HUES6 (cell line): Measurements from ENCODE around the gene WASHC2C.
"Not testable (repeated sequence)": the region's sequence is repeated elsewhere in the genome, so short reads cannot be mapped to it uniquely, and the experiment has no call there.

Source experiments
- H3K27ac ChIP-seq: 2 replicates; pipeline ENCODE4 v1.7.0; 2013; ENCODE audit warnings: low read depth, mild to moderate bottlenecking, low read length, inconsistent platforms
- H3K27me3 ChIP-seq: 2 replicates; pipeline ENCODE4 v1.6.1; 2013; ENCODE audit warnings: low read length; ENCODE audit not compliant: control insufficient read depth, insufficient read depth
- H3K36me3 ChIP-seq: 2 replicates; pipeline ENCODE4 v1.6.1; 2013; ENCODE audit warnings: low read length; ENCODE audit not compliant: control insufficient read depth, insufficient read depth
- H3K4me1 ChIP-seq: 2 replicates; pipeline ENCODE4 v1.6.1; 2013; ENCODE audit warnings: low read length; ENCODE audit not compliant: control insufficient read depth, insufficient read depth
- H3K4me3 ChIP-seq: 2 replicates; pipeline ENCODE4 v1.5.1; 2013; ENCODE audit warnings: low read depth, low read length
- H3K9ac ChIP-seq: one replicate; pipeline ENCODE4 v1.6.1; 2013; ENCODE audit warnings: mild to moderate bottlenecking, low read length
- H3K9me3 ChIP-seq: 2 replicates; pipeline ENCODE4 v1.6.1; 2013; ENCODE audit warnings: low read depth, low read length; ENCODE audit not compliant: control insufficient read depth, insufficient read depth

WASHC2C gene

DNA sequence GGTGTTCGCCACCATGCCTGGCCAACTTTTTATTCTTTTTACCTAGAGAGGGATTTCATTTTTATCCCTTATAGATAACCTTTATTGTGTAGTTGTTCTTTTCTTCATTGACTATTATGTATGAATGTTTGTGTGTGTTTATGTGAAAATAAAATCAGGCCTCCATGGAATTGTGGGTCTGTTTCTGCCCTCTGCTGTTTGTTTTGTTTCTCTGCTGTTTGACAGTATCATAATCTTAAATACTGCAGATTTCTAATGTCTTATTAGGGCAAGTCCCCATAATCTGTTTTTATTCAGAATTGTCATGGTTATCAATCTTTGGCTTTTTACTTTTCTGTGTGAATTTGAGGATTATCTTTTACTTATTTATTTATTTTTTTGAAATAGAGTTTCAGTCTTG lies 7.8 kb downstream of the WASHC2C start:
- H3K4me3 ChIP-seq, H3K9me3 ChIP-seq, H3K27me3 ChIP-seq, H3K36me3 ChIP-seq, H3K27ac ChIP-seq, H3K9ac ChIP-seq, H3K4me1 ChIP-seq: not testable (repeated sequence)

DNA sequence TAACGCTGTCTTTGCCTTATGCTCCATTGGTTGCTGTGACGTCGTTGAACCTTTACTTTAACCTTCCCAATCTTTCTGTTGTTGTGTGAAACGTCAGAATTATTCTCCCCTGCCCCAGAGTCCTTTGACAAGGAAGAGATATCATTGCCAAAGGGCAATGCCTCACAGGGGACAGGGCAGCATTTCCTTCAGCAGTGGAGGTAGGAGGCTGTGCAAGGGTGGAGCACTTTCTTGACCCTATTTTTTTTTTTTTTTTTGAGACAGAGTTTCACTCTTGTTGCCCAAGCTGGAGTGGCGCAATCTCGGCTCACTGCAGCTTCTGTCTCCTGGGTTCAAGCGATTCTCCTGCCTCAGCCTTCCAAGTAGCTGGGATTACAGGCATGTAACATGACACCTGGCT lies 14.5 kb downstream of the WASHC2C start:
- not testable (repeated sequence) for H3K4me1 ChIP-seq, H3K27ac ChIP-seq, H3K9ac ChIP-seq, H3K36me3 ChIP-seq, H3K4me3 ChIP-seq, H3K9me3 ChIP-seq, H3K27me3 ChIP-seq

DNA sequence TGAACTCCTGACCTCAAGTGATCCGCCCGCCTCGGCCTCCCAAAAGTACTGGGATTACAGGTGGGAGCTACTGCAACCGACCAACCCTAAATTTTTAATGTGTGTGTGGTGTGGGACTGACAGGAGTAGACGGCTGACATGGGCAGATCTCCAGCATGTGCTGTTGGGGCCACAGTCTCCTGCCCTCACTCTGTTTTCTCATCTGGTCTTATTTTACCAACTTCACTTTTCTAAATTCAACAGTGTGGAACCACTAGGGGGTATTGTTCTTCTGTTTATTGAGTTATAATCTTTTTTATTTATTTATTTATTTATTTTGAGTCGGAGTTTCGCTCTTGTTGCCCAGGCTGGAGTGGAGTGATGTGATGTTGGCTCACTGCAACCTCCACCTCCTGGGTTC lies 14.9 kb downstream of the WASHC2C start:
- H3K9me3 ChIP-seq, H3K36me3 ChIP-seq, H3K27me3 ChIP-seq, H3K4me3 ChIP-seq, H3K9ac ChIP-seq, H3K27ac ChIP-seq, H3K4me1 ChIP-seq: not testable (repeated sequence)

DNA sequence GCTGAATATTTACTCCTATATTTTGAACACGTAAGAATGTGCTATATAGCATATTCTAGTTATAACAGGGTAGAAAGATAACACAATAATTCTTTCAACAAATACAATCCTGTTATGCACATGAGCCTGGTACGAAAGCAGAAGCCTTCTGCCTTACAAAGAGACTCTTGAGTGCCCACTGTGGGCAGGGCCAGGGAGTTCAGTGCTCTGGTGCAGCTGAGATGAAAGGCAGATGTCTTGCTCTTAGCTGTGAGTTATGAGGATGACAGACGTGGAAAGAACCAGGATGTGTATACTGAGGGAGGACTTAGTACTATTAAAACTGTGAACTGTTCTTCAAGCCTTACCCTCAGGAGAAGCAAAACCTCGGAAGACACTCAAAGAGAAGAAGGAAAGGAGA lies 24.1 kb downstream of the WASHC2C start:
- not testable (repeated sequence) for H3K27me3 ChIP-seq, H3K36me3 ChIP-seq, H3K9ac ChIP-seq, H3K27ac ChIP-seq, H3K4me1 ChIP-seq, H3K9me3 ChIP-seq, H3K4me3 ChIP-seq

DNA sequence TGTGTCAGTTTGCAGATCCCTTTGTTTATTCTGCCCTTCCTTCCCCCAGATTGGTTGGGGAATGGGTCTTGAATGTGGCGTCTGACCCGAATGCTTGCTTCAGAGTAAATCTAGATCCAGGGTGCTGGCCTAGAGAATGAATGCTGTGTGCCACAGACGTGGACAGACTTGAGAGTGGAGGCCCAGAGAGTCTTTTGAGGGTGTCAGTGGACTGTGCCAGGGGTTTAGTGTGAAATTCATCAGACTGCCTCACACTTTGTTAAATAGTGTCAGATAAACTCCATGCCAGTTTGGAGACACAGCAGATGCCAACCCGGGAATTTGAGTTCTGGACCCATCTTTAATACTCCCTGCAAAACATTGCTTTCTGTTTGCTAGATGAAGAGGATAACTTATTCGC lies 25.1 kb downstream of the WASHC2C start:
- not testable (repeated sequence) for H3K36me3 ChIP-seq, H3K9ac ChIP-seq, H3K4me3 ChIP-seq, H3K9me3 ChIP-seq, H3K27ac ChIP-seq, H3K27me3 ChIP-seq, H3K4me1 ChIP-seq

DNA sequence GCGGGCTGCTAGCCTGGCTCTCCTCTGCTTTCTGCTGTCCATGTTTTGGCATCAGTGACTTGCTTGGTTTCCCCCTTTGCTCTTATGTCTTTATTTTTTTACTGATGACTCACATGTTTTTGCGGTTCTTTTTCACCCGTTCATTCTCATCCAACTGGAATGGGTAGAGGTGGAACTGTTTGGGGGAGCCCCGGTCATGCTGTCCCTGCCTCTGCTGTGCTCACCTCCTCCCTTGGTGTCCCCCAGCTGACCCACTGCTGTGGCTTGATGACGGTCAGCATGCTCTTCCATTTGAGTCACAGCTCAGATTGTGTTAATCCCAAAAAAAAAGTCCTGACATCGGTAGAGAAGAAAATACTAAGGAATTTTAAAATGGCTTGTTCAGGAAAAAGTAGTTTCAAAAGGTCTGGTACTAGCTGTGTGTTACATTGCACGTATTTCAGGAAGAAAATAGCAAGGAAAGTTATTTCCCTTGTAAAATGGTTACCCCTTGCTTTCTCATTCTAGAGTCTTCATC lies 27.0 kb downstream of the WASHC2C start:
- not testable (repeated sequence) for H3K9me3 ChIP-seq, H3K4me1 ChIP-seq, H3K27ac ChIP-seq, H3K9ac ChIP-seq, H3K27me3 ChIP-seq, H3K4me3 ChIP-seq, H3K36me3 ChIP-seq

DNA sequence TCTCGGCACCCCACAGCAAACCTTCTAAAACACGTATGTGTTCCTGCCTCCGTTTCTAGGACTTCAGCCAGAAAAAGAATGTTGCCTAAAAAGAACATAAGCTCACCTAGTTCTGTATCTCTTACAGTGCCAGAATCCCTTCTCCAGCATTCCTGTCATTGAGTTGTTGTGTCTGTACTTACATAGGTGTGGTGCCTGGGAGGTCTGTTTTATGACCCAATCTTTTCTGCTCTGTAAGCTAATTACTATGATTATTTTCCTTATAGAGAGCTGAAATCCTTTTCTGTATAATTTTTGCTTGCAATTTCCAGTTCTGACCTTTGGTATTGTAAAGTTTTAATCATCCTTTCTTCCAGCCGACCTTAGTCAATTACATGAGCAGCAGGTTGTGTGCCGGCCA lies 28.0 kb downstream of the WASHC2C start:
- not testable (repeated sequence) for H3K4me3 ChIP-seq, H3K4me1 ChIP-seq, H3K27ac ChIP-seq, H3K36me3 ChIP-seq, H3K9ac ChIP-seq, H3K27me3 ChIP-seq, H3K9me3 ChIP-seq

DNA sequence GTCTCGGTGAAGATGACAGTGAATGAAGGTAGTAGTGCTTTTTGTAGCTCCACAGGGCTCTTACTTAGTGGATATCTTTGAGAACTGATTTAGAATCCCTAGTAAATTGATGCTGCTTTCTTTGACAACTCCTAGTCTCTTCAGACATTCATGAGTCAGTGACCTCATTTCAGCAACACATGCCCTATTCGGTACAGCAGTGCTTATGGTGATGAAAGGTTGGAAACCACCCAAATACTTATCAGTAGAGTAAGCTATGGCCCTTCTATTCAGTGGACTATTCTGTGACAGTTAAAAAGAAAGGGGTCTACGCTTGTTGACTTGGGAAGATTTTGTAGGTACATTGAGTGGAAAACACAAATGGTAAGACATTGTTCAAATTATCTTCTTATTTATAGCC lies 29.0 kb downstream of the WASHC2C start:
- H3K9me3 ChIP-seq, H3K9ac ChIP-seq, H3K27ac ChIP-seq, H3K4me3 ChIP-seq, H3K36me3 ChIP-seq, H3K4me1 ChIP-seq, H3K27me3 ChIP-seq: not testable (repeated sequence)

DNA sequence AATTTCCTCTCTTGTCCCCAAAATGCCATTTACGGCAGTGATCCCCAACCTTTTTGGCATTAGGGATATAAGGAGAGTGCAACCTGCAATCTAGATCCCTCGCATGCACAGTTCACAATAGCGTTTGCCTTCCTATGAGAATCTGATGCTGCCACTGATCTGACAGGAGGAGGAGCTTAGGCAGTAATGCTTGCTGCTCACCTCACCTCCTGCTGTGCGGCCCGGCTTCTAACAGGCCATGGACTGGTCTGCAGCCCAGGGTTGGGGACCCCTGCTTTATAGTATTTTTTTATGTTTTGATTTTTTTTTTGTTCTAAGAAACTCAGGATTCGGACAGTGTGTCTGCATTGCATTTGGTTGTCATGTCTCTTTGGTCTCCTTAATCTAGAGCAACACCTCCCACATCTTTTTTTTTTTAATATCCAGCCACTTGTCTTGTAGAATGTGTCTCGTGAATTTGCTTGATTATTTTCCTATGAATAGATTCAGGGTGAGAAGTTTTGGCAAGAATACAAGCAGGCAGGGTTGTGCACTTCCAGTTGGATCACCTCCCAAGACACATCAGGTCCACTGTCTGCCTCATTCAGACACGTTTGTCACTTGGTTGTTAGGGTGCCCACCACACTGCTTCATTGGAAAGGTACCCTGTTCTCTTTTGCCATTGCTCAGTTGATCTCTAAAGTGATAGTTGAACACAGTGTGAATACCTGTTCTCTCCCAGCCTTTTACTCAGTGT lies 30.8 kb downstream of the WASHC2C start:
- not testable (repeated sequence) for H3K4me3 ChIP-seq, H3K27me3 ChIP-seq, H3K4me1 ChIP-seq, H3K9ac ChIP-seq, H3K9me3 ChIP-seq, H3K36me3 ChIP-seq, H3K27ac ChIP-seq

DNA sequence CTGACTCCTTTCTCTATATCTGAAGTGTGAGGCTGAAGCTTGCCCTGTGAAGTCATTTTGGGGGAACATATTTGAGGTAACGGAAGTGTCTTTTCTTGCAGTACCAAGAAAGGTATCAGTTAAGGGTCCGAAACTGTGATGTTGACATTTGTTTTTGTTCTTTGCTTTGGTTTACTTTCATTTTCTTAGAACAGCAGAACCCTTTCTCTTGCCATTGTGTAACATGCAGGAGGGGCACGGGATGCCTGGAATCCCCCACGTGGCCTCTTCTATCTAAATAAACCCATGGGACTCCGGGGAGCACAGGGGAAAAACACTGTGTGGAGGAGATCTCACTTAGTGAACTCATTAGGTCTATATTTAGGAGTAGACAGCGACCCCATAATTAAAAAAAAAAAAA lies 34.6 kb downstream of the WASHC2C start:
- H3K4me1 ChIP-seq, H3K9me3 ChIP-seq: not testable (repeated sequence)

DNA sequence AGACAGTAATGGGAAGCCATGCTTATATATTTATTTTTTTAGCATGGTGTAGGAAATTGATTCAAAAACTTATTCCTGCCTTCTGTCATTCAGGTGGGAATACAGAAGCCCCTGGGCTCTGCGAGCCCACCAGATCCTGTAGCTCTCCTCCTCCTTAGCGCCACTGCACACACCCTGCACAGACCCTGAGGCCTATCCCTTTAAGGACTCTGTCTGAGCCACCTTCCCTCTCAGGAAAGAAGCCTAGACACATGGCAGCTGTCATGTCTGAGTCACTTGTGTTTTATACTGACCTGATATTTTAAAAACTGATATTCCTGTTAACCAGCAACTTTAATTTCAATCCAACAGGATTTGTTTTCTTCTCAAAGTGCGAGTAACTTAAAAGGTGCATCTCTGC lies 36.0 kb downstream of the WASHC2C start:
- H3K27ac ChIP-seq, H3K36me3 ChIP-seq, H3K4me1 ChIP-seq, H3K4me3 ChIP-seq, H3K27me3 ChIP-seq, H3K9ac ChIP-seq, H3K9me3 ChIP-seq: not testable (repeated sequence)

More for the DNA sequence above, 34.6 kb downstream of the WASHC2C start:
- H3K4me3 ChIP-seq, H3K27ac ChIP-seq, H3K9ac ChIP-seq, H3K27me3 ChIP-seq, H3K36me3 ChIP-seq: not testable (repeated sequence)

DNA sequence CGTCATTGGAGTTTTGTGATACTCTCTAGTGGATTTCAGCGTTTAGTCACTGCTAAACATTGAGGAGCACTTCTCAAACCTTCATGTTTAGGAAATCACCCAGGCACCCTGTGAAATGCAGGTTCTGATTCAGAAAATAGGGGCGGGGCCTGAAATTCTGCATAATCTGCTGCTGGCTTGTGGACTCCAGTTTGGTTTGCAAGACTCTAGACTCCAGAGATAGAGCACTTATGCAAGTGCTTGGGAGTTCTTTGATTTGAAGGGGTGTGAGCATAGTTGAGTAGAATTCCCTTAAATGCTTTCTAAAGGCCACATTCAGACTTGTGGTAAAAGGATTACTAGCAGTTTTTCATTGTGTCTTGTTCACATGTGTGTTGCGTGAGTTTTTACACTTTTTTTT lies 41.3 kb downstream of the WASHC2C start:
- not testable (repeated sequence) for H3K27me3 ChIP-seq, H3K4me3 ChIP-seq, H3K36me3 ChIP-seq, H3K9me3 ChIP-seq, H3K9ac ChIP-seq, H3K4me1 ChIP-seq, H3K27ac ChIP-seq
